ENCODE data around the gene NLRP9. TPM values are rescaled to one million over a fixed set of nuclear protein-coding genes. Genes with fewer than 3 reads are reported as not detected.

Gene NLRP9
- total and polyA plus RNA-seq, 2 donors (not counting 1 experiment from before 2014, with no cell fraction given): not detected

DNA sequence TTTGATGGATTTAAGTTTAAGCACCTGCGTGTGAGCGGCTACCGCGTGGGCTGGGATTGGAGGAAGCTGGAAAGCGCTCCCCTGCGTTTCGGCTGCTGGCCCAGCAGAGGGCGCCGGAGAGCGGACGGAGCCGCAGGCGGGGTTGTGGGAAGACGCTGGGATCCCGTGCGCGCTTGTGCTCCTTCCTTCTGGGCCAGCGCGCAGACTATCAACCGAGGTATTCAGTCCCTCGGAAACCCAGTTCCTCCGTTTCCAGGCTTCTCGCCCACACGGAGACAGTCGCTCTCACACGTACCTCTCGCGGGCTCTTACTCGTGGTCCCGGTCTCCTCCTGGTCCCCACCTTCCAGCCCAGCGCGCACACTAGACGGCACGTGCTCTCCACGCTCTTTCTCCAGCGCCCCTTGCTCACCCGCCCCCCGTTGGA lies 34.4 kb downstream of the NLRP9 start:
- H3K27ac ChIP-seq (ENCODE audit: insufficient read depth, low read length): no peak overlapping the region
- H3K36me3 ChIP-seq (ENCODE audit: control insufficient read depth, insufficient read depth, low read length): peaks cover 5% of the 10 kb centered on the region
- no peak overlapping the region for H2AFZ ChIP-seq (ENCODE audit: low read length)
- DNase-seq (ENCODE audit: low read depth in 2 of 2): peak; percentile 6 to 20
- H3K27me3 ChIP-seq (ENCODE audit: control insufficient read depth, insufficient read depth, low read length): no peaks in the 10 kb centered on the region
- TF ChIP-seq EZH2 (IDR thresholded peaks at IDR 0.05; ENCODE audit: low read length, missing control alignments): no peak
- TF ChIP-seq, protein P1, sequence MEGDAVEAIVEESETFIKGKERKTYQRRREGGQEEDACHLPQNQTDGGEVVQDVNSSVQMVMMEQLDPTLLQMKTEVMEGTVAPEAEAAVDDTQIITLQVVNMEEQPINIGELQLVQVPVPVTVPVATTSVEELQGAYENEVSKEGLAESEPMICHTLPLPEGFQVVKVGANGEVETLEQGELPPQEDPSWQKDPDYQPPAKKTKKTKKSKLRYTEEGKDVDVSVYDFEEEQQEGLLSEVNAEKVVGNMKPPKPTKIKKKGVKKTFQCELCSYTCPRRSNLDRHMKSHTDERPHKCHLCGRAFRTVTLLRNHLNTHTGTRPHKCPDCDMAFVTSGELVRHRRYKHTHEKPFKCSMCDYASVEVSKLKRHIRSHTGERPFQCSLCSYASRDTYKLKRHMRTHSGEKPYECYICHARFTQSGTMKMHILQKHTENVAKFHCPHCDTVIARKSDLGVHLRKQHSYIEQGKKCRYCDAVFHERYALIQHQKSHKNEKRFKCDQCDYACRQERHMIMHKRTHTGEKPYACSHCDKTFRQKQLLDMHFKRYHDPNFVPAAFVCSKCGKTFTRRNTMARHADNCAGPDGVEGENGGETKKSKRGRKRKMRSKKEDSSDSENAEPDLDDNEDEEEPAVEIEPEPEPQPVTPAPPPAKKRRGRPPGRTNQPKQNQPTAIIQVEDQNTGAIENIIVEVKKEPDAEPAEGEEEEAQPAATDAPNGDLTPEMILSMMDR (conservative IDR thresholded peaks at IDR 0.05 in 1 of 2, IDR thresholded peaks at IDR 0.05 in 1 of 2; ENCODE audit: low read depth in 1 of 2, low read length in 2 of 2): peak; percentile 41 to 64
- H3K4me1 ChIP-seq (ENCODE audit: control insufficient read depth, extremely low read depth, insufficient read depth, low read length): no peaks in the 10 kb centered on the region
- H3K4me3 ChIP-seq (replicated peaks in 1 of 4; ENCODE audit: control extremely low read depth in 1 of 4, insufficient read depth in 1 of 4, low read depth in 3 of 4, low read length in 4 of 4): no peak overlapping the region
- H3K9me3 ChIP-seq (ENCODE audit: control insufficient read depth, insufficient read depth, low read depth, low read length): no peaks in the 10 kb centered on the region
- H3K79me2 ChIP-seq (ENCODE audit: control insufficient read depth, insufficient read depth, low read length): no peaks in the 10 kb centered on the region
- H3K4me2 ChIP-seq (ENCODE audit: extremely low read depth, insufficient read depth, low read length): no peak overlapping the region
- H3K9ac ChIP-seq (ENCODE audit: insufficient read depth, low read length): no peak overlapping the region
- no peaks in the 10 kb centered on the region for H4K20me1 ChIP-seq (ENCODE audit: control insufficient read depth, extremely low read depth, insufficient read depth, low read length)

DNA sequence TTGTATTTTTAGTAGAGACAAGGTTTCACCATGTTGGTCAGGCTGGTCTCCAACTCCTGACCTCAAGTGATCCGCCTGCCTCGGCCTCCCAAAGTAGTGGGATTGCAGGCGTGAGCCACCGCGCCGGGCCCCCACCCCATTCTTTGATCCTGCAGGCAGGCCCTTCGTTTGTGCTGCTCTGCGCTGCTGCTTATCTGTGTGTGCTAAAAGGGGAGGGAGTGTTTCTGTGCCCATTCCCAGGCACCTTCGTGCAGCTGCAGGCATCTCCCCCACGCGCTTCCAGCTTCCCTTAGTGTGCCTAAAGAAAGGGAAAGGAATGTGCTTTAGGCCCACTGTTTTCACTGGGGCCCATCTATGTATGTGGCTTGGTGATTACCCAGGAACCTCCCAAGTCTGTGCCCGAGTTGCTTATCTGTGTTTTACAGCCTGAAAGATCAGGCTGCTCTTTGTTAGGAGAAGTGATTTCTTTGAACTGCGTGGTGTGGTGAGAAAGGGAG lies 36.0 kb downstream of the NLRP9 start:
- Histone ChIP-seq H2AFZ (ENCODE audit: low read length) (no peak overlapping the region), H3K9ac (ENCODE audit: insufficient read depth, low read length) (no peak overlapping the region), H3K27me3 (ENCODE audit: control insufficient read depth, insufficient read depth, low read length) (no peaks in the 10 kb centered on the region), H4K20me1 (ENCODE audit: control insufficient read depth, extremely low read depth, insufficient read depth, low read length) (no peaks in the 10 kb centered on the region), H3K4me1 (ENCODE audit: control insufficient read depth, extremely low read depth, insufficient read depth, low read length) (no peaks in the 10 kb centered on the region), H3K79me2 (ENCODE audit: control insufficient read depth, insufficient read depth, low read length) (no peaks in the 10 kb centered on the region), H3K9me3 (ENCODE audit: control insufficient read depth, insufficient read depth, low read depth, low read length) (no peaks in the 10 kb centered on the region), H3K27ac (ENCODE audit: insufficient read depth, low read length) (no peak overlapping the region), H3K4me2 (ENCODE audit: extremely low read depth, insufficient read depth, low read length) (no peak overlapping the region), H3K4me3 (replicated peaks in 1 of 4; ENCODE audit: control extremely low read depth in 1 of 4, insufficient read depth in 1 of 4, low read depth in 3 of 4, low read length in 4 of 4) (no peak overlapping the region), H3K36me3 (ENCODE audit: control insufficient read depth, insufficient read depth, low read length) (peaks cover 5% of the 10 kb centered on the region)
- TF ChIP-seq EZH2 (IDR thresholded peaks at IDR 0.05; ENCODE audit: low read length, missing control alignments): no peak
- TF ChIP-seq, protein P1 (conservative IDR thresholded peaks at IDR 0.05 in 1 of 2, IDR thresholded peaks at IDR 0.05 in 1 of 2; ENCODE audit: low read depth in 1 of 2, low read length in 2 of 2): no peak
- DNase-seq (ENCODE audit: low read depth in 2 of 2): no peak

DNA sequence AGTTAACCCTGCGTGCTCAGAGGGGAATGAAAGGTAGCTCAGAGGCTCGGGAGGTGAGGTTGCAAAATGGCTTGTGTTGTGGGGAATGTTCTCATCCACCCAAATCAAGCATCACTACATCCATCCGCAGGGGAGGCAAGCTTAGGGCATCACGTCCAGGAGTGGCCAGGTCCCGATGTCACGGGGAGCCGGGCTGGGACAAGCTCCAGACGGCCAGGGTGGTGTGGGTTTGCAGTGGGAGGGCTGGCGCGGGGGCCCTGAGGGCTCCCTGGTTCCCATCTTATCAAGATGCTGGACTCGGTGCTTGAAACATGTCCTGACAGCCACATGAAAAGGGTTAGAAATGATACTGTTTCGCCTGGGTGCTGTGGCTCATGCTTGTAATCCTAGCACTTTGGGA lies 37.4 kb downstream of the NLRP9 start:
- TF ChIP-seq, protein P1 (conservative IDR thresholded peaks at IDR 0.05 in 1 of 2, IDR thresholded peaks at IDR 0.05 in 1 of 2; ENCODE audit: low read depth in 1 of 2, low read length in 2 of 2): no peak
- no peak for TF ChIP-seq EZH2 (IDR thresholded peaks at IDR 0.05; ENCODE audit: low read length, missing control alignments)
- H3K4me1 ChIP-seq (ENCODE audit: control insufficient read depth, extremely low read depth, insufficient read depth, low read length): no peaks in the 10 kb centered on the region

More for the DNA sequence above, 37.4 kb downstream of the NLRP9 start:
- no peak overlapping the region for H3K4me3 ChIP-seq (replicated peaks in 1 of 4; ENCODE audit: control extremely low read depth in 1 of 4, insufficient read depth in 1 of 4, low read depth in 3 of 4, low read length in 4 of 4)
- H3K27me3 ChIP-seq (ENCODE audit: control insufficient read depth, insufficient read depth, low read length): no peaks in the 10 kb centered on the region
- no peak overlapping the region for H3K4me2 ChIP-seq (ENCODE audit: extremely low read depth, insufficient read depth, low read length)
- H3K79me2 ChIP-seq (ENCODE audit: control insufficient read depth, insufficient read depth, low read length): no peaks in the 10 kb centered on the region
- no peak for DNase-seq (ENCODE audit: low read depth in 2 of 2)
- no peaks in the 10 kb centered on the region for H4K20me1 ChIP-seq (ENCODE audit: control insufficient read depth, extremely low read depth, insufficient read depth, low read length)
- H3K9ac ChIP-seq (ENCODE audit: insufficient read depth, low read length): no peak overlapping the region
- H3K9me3 ChIP-seq (ENCODE audit: control insufficient read depth, insufficient read depth, low read depth, low read length): no peaks in the 10 kb centered on the region
- H3K36me3 ChIP-seq (ENCODE audit: control insufficient read depth, insufficient read depth, low read length): peaks cover 5% of the 10 kb centered on the region
- H2AFZ ChIP-seq (ENCODE audit: low read length): no peak overlapping the region
- H3K27ac ChIP-seq (ENCODE audit: insufficient read depth, low read length): no peak overlapping the region

Data from fibroblast of lung (primary cell).